GM23338 (cell line): ENCODE data around the gene METTL5.
"Not testable (repeated sequence)": the region's sequence is repeated elsewhere in the genome, so short reads cannot be mapped to it uniquely, and the experiment has no call there.

Source experiments
- CTCF ChIP-seq, 2 experiments: fragments of 200-600 bp in 1 of 2; sonication (generic) in 1 of 2; conservative IDR thresholded peaks; 2 replicates each; pipeline versions ENCODE4 v1.5.1 to v1.6.1; 2016 to 2017; ENCODE audit warnings: antibody characterized with exemption in 2 of 2, low read depth in 2 of 2, mild to moderate bottlenecking in 2 of 2, moderate library complexity in 1 of 2
- EZH2phosphoT487 ChIP-seq: fragments of 200-600 bp; sonication (generic); IDR thresholded peaks from one replicate; pipeline ENCODE4 v1.8.1; 2018; ENCODE audit warnings: antibody characterized with exemption; ENCODE audit not compliant: unreplicated experiment
- POLR2AphosphoS5 ChIP-seq: IDR thresholded peaks from 2 replicates; pipeline ENCODE4 v1.6.1; 2016; ENCODE audit warnings: antibody characterized with exemption, low read depth

- TF ChIP-seq CTCF (conservative IDR thresholded peaks at IDR 0.05; ENCODE audit: low read depth in 2 of 2); EZH2phosphoT487; POLR2AphosphoS5: not testable (repeated sequence)
These were observed 4.6 kb downstream of the METTL5 start for GRCh38 chr2:169820101-169820500.
